GM18909 (cell line): ENCODE measurements around the gene SLC25A33.
"Not testable (repeated sequence)": the region's sequence is repeated elsewhere in the genome, so short reads cannot be mapped to it uniquely, and the experiment has no call there.

ENCODE experiments used
- ATAC-seq: cut with Tn5 transposase; IDR thresholded peaks from one replicate; pipeline ENCODE4 v1.9.1; 2021; ENCODE audit warnings: mild to moderate bottlenecking; ENCODE audit not compliant: unreplicated experiment, poor library complexity

SLC25A33 gene

DNA sequence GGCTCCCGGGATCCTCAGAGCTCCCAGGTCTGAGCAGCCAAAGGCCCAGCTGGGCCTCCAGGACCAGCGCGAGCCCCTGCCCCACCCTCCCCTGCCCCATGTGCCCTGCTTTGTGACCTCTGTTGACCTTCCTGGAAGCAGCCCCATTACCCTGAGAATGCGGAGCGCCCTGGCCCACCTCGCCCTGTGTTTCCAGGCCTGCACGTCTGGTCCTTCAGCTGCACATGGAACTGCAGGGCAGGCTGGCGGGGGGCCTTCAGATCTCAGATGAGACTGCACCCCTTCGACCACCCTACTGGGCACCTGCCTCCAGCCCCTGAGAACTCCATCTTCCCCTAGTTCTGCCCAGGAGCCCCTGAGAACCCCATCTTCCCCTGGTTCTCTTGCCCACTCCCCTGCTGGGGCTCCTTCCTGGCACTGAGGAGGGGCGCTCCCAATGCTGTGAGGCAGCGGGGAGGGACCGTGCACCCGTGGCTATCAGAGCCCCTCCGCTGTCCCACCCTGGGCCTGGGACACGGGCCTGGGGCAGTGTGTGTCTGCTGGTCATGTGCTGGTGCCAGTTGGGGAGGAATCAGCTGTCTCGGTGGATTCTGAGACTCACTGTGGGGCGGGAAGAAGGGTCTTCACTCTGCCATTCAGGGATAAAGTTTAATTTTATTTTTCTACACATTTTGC is 74.5 kb downstream of the SLC25A33 start:
- no peak for ATAC-seq

DNA sequence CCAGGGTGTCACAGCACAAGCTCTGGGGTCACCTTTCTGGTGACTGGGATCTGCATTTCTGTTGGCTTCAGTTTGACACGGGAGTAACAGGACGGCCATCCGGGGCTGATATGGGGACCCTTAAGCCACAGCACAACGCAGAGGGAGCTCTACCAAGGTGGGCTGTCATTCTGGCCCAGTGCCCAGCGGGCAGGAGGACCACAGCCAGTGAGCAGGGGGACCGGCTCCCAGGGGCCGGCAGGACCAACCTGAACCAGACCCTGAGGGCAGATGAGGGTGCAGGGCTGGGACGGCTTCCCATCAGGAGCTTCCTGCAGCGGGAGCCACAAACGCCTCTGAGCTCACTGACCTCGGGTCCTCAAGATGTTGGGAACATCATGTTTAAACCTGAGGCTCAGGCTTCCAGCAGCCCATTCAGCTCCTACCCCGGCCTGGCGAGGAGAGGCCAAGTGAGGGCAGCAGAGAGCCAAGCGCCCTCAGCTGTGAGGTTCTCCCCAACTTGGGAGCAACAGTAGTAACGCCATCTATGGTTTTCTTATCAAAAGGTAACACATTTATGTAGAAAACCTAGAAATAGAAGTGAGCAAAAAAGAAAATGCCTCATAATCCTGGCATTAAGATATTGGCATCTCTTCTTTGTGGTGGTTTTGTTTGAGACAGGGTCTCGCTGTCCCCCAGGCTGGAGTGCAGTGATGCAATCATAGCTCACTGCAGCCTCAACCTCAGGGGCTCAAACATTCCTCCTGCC is 76.2 kb downstream of the SLC25A33 start:
- no peak for ATAC-seq

DNA sequence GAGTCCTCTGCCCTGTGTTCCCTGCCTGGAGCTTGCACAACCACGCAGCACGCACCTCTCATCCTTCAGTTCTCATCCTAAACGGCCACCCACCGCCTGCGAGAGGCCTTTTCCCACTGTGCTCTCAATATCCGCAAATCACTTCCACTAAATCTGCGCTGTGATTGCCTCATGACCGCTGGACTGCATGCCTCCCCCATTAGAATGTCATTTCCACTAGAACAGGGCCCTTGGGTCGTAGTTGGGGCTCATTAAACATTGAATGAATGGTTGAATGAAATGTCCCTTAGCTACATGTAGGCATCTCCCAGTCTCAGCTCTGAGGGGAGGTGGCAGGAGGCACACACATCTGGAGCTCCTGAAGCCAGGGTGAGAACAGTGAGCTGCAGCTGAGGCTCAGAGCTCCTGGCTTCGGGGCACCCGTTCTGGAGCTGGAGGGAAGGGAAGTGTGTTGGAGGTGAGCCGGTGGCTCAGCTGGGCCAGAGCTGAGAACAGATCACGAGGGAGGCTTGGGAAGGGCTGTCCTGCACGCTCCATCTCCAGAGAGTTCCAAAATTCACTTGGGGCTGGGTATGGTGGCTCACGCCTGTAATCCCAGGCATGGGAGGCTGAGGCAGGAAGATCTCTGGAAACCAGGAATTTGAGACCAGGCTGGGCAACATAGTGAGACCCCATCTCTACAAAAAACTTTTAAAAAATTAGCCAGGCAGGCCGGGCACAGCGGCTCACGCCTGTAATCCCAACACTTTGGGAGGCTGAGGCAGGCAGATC is 79.8 kb downstream of the SLC25A33 start:
- ATAC-seq, result no peak

DNA sequence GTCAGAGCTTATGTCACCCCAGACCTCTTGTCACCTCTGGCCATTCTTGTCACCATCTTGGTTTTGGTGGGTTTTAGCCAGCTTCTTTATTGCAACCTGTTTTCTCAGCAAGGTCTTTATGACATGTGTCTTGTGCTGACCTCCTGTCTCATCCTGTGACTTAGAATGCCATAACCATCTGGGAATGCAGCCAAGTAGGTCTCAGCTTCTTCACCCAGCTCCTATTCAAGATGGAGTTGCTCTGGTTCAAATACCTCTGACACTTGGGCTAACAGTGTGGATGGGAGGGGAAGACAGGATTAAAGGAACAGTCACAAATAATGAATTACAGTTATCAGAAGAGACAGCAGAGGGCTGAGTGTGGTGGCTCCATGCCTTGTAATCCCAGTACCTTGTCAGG is 81.8 kb downstream of the SLC25A33 start:
- no peak for ATAC-seq

DNA sequence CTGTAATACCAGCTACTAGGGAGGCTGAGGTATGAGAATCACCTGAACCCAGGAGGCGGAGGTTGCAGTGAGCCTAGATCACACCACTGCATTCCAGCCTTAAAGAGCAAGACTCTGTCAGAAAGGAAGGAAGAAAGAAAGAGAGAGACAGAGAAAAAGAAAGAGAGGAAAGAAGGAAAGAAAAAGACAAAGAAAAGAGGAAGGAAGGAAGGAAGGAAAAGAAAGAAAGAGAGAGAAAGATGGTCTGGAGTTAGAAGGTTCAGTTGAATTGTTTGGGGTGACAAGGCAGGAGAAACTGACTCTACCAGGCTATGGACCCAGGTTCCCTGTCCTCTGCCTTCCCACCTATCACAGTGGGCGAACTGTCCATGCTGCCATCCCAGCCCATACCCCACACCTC is 84.8 kb downstream of the SLC25A33 start:
- no peak for ATAC-seq

DNA sequence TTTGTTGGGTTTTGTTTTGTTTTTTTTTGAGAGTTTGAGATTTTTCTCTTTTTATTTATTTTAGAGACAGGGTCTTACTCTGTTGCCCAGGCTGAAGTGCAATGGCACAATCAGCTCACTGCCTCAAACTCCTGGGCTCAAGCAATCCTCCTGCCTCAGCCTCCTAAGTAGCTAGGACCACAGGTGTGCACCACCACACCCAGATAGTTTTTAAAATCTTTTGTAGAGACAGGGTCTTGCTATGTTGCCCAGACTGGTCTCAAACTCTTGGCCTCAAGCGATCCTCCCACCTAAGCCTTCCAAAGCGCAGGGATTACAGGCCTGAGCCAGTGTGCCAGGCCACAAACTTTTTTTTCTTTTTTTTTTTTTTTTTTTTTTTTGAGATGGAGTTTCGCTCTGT is 85.8 kb downstream of the SLC25A33 start:
- not testable (repeated sequence) for ATAC-seq

DNA sequence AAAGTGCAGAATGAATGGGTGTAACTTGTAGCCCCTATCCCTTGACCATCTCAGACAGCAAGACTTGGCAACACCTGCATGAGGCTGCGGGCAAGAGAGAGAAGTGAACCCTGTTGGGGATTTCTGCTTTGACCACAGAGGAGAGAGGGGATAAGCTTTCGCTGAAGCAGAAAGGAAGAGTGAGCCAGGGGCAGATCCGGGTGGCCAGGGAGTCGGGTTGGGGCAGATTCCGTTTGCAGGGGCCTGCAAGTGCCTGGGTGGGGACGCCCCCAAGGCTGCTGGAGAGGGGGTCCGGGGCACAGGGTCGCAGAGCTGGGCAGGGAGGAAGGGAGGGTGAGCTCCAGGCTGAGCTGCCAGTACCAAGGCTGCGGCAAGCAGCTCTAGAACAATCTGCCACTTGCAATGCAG is 86.9 kb downstream of the SLC25A33 start:
- peak; percentile 48 for ATAC-seq

DNA sequence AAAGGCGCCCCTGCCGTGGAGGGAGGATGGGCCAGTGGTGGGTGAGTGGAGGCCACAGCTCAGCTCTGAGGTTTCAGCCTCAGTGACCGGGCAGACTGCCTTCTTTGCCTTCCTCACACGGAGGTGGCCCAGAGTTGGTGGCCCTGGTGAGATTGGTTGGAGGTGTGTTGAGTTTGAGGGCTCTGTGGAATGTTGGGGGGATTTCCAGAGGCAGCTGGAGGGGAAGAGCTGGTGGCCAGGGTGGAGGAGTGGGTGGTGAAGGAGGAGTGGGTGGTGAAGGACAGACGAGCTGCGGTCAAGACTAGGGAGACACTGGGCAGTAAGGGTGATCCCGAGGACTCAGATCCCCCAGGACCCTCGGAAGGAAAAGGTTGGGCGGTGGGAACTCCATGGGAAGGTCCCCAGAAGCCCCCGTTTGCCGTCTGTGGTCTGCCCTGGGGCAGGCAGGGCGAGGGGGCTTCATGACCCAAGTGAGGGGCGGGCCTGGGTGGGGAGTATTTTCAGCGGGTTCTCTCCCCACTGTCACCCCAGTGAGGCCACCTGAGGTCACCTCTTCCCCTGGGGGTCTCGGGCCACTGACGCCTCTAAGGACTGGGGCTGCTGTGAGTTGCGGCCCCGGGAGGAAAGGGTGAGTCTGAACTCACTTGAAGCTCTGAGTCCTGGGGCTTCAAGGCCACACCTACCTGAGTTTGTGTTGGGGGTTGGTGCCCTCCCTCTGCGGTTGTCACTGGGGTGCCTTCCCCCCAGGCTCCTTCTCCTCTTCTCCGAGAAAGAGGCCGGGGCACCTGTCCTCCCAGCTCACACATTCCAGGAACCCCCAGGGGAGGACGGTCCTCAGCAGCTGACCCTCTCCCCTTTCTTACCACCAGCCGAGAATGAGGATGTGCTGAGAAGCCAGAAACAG is 89.5 kb downstream of the SLC25A33 start:
- peak; percentile 25 for ATAC-seq

DNA sequence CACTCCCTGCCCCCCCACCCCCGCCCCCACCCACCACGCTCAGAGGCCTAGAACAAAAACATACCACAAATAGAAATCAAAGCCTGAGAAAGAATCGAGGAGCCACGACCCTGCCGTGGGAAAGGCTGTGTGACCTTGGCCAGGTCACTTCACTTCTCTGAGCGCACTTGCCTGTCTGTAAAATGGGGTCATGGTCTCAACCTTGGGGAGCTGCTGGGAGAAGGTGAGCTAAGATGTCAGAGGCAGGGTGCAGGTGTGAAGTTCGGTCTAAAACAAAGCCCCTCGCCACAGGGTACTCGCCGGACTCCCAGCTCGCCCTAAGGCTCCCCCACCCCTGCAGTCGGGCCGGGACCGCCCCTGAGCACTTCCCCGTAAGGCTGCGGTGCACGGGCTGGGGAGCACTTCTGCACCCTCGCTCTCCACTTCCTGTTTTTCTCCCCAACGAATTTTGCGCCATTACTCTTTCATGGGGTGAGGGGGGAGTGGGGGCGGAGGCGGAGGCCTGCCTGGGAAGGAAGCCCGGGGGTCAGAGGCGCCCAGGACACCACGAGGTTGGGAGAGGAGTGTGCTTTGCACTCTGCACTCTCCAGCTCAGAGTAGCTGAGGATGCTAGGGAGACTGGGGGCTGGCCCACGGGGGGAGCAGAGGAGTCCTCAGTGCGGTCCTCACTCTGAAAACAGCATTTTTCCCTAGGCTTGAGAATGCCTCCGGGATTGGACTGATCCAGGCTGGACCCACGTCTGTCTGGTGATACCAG is 90.4 kb downstream of the SLC25A33 start:
- peak; percentile 28 for ATAC-seq

DNA sequence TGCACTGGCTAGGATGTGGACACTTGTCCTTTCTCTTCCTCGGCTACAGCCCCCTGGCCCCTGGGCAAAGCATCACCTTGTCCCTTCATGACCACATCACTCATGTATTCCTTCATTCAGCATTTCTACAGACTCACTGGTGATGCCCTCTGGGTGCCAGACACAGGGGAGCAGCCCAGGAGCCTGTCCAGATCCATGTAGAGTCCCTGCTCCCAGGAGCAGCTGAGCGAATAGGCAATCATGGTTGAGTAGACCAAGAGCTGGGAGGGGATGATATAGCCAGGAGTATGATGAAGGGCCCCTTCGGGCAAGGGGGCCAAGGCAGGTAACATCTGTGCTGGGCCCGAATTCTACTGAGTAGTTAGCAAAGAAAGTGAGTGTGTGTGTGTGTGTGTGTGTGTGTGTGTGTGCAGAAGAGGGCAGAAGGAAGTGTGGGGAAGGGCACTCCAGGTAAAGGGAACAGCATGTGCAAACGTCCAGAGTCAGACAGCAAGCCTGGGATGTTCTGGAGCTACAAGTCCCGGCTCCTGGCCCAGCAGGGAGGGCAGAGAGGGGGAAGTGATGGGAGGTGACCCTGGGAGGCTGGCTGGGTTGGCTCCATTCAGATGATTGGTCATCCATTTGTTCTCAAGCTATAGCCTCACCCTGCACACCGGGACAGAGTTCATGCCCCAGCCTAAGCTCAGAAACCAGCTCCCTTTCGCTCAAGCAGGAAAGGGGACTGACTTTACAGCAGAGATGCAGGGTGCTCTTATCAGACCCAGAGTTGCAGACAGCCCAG is 91.3 kb downstream of the SLC25A33 start:
- ATAC-seq, result no peak

DNA sequence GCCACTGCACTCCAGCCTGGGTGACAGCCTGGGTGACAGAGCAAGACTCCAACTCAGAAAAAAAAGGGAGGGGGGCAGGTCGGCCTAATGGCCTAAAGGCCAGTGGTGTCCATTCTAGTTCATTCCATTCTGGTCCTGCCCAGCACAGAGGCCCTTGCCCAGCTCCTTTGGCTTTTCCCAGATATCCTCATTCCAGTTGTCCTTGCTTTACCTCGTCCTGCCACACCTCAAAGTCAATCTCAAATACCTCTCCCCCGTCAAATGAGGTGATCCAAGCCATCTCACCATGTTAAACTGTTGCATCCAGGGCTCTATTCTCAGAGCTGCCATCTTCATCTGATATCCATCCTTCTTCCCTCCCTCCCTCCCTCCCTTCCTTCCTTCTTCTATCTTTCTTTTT is 92.3 kb downstream of the SLC25A33 start:
- no peak for ATAC-seq

DNA sequence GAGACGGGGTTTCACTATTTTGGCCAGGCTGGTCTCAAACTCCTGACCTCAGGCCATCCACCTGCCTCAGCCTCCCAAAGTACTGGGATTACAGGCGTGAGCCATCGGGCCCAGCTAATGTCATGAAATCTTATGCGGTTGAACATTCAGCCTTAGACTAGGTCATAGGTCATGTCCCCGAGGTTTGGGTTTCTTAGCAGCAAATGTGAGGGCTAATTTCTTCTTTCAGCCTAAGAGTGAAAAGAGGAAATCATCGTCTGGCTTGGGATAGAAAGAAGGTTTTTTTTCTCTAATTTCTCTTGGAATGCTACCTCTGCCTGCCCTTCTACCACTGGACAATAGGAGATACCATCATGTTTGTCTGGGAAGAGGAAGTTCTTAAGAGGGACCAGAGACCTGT is 94.2 kb downstream of the SLC25A33 start:
- no peak for ATAC-seq

DNA sequence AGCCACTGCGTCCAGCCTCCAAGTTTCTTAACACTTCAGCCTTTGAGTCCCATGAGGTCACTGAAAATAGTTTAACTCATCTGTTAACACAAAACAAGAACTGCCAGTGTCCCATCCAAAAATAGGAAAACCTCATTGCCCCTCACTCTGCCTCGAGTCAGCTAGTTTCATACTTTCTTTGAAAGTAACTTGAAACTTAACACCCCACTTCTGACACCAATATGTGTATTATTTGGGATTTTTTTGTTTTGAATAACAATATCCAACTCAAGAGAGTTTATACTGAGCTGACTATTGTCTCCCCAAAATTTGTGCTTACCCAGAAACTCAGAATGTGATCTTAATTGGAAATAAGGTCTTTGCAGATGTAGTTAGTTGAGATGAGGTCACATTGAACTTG is 95.3 kb downstream of the SLC25A33 start:
- no peak for ATAC-seq
